ENCODE results near the gene GRID1.

DNA sequence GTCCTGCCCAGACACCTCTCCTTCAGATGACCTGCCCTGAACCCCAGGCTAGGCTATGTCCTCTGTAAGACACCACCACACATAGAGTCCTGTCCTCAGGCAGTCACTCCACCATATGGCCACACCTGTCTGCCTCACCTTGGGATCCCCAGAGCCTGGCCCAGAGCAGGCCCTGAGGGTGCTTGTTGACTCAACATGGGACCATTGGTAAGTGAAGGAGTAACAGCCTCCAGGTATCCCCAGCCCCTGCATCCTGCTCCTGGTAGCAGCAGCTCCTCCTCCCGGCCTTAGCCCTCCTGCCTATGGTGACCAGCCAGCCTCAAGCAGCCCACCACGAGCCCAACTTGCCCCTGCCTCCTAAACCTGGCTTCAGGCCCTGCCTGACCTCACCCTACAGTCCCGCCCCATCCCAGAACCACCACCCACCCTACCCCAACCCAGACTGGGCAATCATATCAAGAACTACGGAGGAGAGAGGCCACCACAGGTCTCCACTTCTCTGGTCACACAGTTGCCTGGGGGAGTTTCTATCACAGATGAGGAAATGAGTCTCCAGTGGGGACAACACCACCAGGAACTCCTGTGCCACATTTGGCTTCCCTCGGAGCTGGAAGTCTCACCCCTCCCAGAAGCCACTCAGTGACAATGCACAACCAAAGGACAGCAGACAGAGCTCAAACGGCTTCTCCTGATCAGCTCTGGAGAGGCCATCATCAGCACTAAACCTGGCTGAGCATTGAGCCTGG lies 136.6 kb downstream of the GRID1 start:
- no peak for TF ChIP-seq POLR2A (IDR thresholded peaks at IDR 0.05)
- TF ChIP-seq, protein P1, sequence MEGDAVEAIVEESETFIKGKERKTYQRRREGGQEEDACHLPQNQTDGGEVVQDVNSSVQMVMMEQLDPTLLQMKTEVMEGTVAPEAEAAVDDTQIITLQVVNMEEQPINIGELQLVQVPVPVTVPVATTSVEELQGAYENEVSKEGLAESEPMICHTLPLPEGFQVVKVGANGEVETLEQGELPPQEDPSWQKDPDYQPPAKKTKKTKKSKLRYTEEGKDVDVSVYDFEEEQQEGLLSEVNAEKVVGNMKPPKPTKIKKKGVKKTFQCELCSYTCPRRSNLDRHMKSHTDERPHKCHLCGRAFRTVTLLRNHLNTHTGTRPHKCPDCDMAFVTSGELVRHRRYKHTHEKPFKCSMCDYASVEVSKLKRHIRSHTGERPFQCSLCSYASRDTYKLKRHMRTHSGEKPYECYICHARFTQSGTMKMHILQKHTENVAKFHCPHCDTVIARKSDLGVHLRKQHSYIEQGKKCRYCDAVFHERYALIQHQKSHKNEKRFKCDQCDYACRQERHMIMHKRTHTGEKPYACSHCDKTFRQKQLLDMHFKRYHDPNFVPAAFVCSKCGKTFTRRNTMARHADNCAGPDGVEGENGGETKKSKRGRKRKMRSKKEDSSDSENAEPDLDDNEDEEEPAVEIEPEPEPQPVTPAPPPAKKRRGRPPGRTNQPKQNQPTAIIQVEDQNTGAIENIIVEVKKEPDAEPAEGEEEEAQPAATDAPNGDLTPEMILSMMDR (IDR thresholded peaks at IDR 0.05): no peak
